Transverse colon (tissue), 4 donors: ENCODE data around the gene GMPPB. TPM values are rescaled to one million over a fixed set of nuclear protein-coding genes. Genes with fewer than 3 reads are reported as not detected.
A peak's percentile ranks its signal among the peaks of the same experiment; 100 is the strongest.

ENCODE experiments used
- DNase-seq: peaks from one replicate; pipeline ENCODE4 v3.0.0-alpha.2; 2019
- H3K27ac ChIP-seq, 4 donors: fragments of 200-600 bp; sonication (generic); 2 replicates each; pipeline ENCODE4 v1.5.1; 2016 to 2018; ENCODE audit warnings: inconsistent platforms in 4 of 4
- H3K27me3 ChIP-seq: fragments of 200-600 bp; sonication (generic); 2 replicates; pipeline ENCODE4 v1.5.1; 2017; ENCODE audit warnings: inconsistent platforms
- H3K36me3 ChIP-seq, 4 donors: fragments of 200-600 bp; sonication (generic); 2 replicates each; pipeline ENCODE4 v1.5.1; 2017 to 2019; ENCODE audit warnings: inconsistent platforms in 4 of 4
- H3K4me1 ChIP-seq, 4 donors: fragments of 200-600 bp; sonication (generic); 2 replicates each; pipeline ENCODE4 v1.5.1; 2017 to 2020; ENCODE audit warnings: inconsistent platforms in 4 of 4
- H3K4me3 ChIP-seq, 4 donors: fragments of 200-600 bp; sonication (generic); 1 replicate in 1 of 4; 2 replicates in 3 of 4; pipeline versions ENCODE4 v1.5.1 to v1.6.1; 2017 to 2019; ENCODE audit warnings: inconsistent platforms in 4 of 4
- H3K9me3 ChIP-seq, 2 donors: fragments of 200-600 bp; sonication (generic); 2 replicates each; pipeline ENCODE4 v1.5.1; 2017 to 2019; ENCODE audit warnings: inconsistent platforms in 2 of 2
- CTCF ChIP-seq, 5 experiments: fragments of 200-600 bp in 3 of 5; fragments of 450-650 bp in 2 of 5; sonication (generic) in 3 of 5; IDR thresholded peaks; 1 replicate in 2 of 5; 2 replicates in 3 of 5; pipeline ENCODE4 v1.5.1; 2016 to 2017; ENCODE audit warnings: antibody characterized with exemption in 5 of 5, inconsistent platforms in 3 of 5, mild to moderate bottlenecking in 2 of 5, moderate library complexity in 1 of 5
- EP300 ChIP-seq: sonication (generic); formaldehyde crosslinking; IDR thresholded peaks from one replicate; pipeline ENCODE4 v1.6.1; 2017; ENCODE audit warnings: antibody characterized with exemption, low read depth
- POLR2A ChIP-seq: fragments of 450-650 bp; IDR thresholded peaks from one replicate; pipeline ENCODE4 v1.6.1; 2016; ENCODE audit warnings: antibody characterized with exemption, mild to moderate bottlenecking, moderate library complexity
- POLR2AphosphoS5 ChIP-seq, 3 donors: sonication (generic); formaldehyde crosslinking; IDR thresholded peaks; one replicate each; pipeline ENCODE4 v1.6.1; 2016; ENCODE audit warnings: antibody characterized with exemption in 3 of 3
- WGBS, 2 donors: methylation state at CpG; one replicate each; pipeline ENCODE4 v1.1.5; 2018; ENCODE audit warnings: low coverage in 1 of 2; 5-methylcytosine and 5-hydroxymethylcytosine counted together
- in situ Hi-C, 4 donors: fragments of 200-750 bp; cut with MboI; loops; one replicate each; pipeline versions ENCODE4 v1.15.0 to v1.15.1; 2017; ENCODE audit warnings: low sequenced_read_pairs in 3 of 4, low pct_ligation_motif_present in 1 of 4, low pct_unique_long_range_greater_than_20kb in 1 of 4
- intact Hi-C: fragments of 100-400 bp; cut with DNase I; formaldehyde crosslinking; loops from one replicate; pipeline ENCODE4 v1.15.1; 2023; ENCODE audit warnings: low total_unique reads
- total RNA-seq, 4 donors: library from RNA; depleted of rRNA; stranded (reverse); fragments of >200 nt; gene quantifications; one replicate each; pipeline ENCODE4 v1.1.0, GENCODE V29; 2016

The GMPPB gene
- total RNA-seq, 4 donors from 2014 or later, result 37.2 to 53.9 (median 44.2) TPM

- TF ChIP-seq POLR2AphosphoS5 (IDR thresholded peaks at IDR 0.05), result no peak
- peak in 3 of 5 experiments; percentile 19 to 34 (median 26) for TF ChIP-seq CTCF (IDR thresholded peaks at IDR 0.05)
- H3K4me3 ChIP-seq, result no peak overlapping the region
- H3K9me3 ChIP-seq, result no peaks in the 10 kb centered on the region
- no peak for DNase-seq
- 90 to 100% methylated on average over 1 to 21 of the region's 21 CpGs for WGBS, 2 donors
- intact Hi-C loops (loop anchor here (10.0 kb wide), 2 partner anchors 143 to 203 kb away; partner anchors contain the start of gene MST1R), in situ Hi-C loops (loop anchor here in 1 of 4 donors (10.0 kb wide), 1 partner anchor 143 kb away; no protein-coding TSS in a partner anchor)
- no peak overlapping the region for H3K27ac ChIP-seq
- no peaks in the 10 kb centered on the region for H3K4me1 ChIP-seq
- peaks cover 0 to 10% (median 0%) of the 10 kb centered on the region in 4 donors for H3K36me3 ChIP-seq
- no peaks in the 10 kb centered on the region for H3K27me3 ChIP-seq
Measured at GRCh38 chr3:49701388-49702077, 22.2 kb downstream of the GMPPB start.

- Histone ChIP-seq H3K9me3 (no peaks in the 10 kb centered on the region), H3K27me3 (no peaks in the 10 kb centered on the region), H3K36me3 (peaks cover 0 to 10% (median 0%) of the 10 kb centered on the region in 4 donors), H3K27ac (no peak overlapping the region), H3K4me1 (no peaks in the 10 kb centered on the region), H3K4me3 (no peak overlapping the region)
- DNase-seq, result no peak
- WGBS, 2 donors, result 79% methylated on average over 13 of the region's 13 CpGs; no CpG with 5 or more reads in 1 of the 2 donors
- TF ChIP-seq CTCF (IDR thresholded peaks at IDR 0.05) (no peak), EP300 (no peak), POLR2AphosphoS5 (IDR thresholded peaks at IDR 0.05) (no peak), POLR2A (no peak)
- in situ Hi-C loops (loop anchor here in 1 of 4 donors (10.0 kb wide), 1 partner anchor 144 kb away; no protein-coding TSS in a partner anchor), intact Hi-C loops (loop anchor here (10.0 kb wide), 2 partner anchors 144 to 204 kb away; partner anchors contain the start of gene MST1R)
Measured at GRCh38 chr3:49700453-49701128, 23.2 kb downstream of the GMPPB start.

- 81% methylated on average over 8 of the region's 8 CpGs; no CpG with 5 or more reads in 1 of the 2 donors for WGBS, 2 donors
- in situ Hi-C loops, result loop anchor here in 1 of 4 donors (10.0 kb wide), 1 partner anchor 145 kb away; no protein-coding TSS in a partner anchor
Measured at GRCh38 chr3:49700014-49700413, 23.7 kb downstream of the GMPPB start.

More at GRCh38 chr3:49700014-49700413, 23.7 kb downstream of the GMPPB start:
- Histone ChIP-seq H3K27me3 (no peaks in the 10 kb centered on the region), H3K9me3 (no peaks in the 10 kb centered on the region), H3K27ac (no peak overlapping the region), H3K4me1 (no peaks in the 10 kb centered on the region), H3K36me3 (peaks cover 0 to 10% (median 0%) of the 10 kb centered on the region in 4 donors), H3K4me3 (no peak overlapping the region)
- TF ChIP-seq POLR2AphosphoS5 (IDR thresholded peaks at IDR 0.05) (no peak), EP300 (no peak), POLR2A (no peak), CTCF (IDR thresholded peaks at IDR 0.05) (no peak)
- intact Hi-C loops, result loop anchor here (10.0 kb wide), 2 partner anchors 145 to 205 kb away; partner anchors contain the start of gene MST1R
- no peak for DNase-seq
